GM21447 (cell line): ENCODE measurements around the gene MITF.

Source experiments
- ATAC-seq: cut with Tn5 transposase; IDR thresholded peaks from one replicate; pipeline ENCODE4 v1.9.1; 2021; ENCODE audit not compliant: unreplicated experiment

MITF gene

GRCh38 chr3:69725994-69726571 lies 13.2 kb upstream of the MITF start:
- ATAC-seq = no peak

GRCh38 chr3:69729147-69729919 lies 9.9 kb upstream of the MITF start:
- no peak for ATAC-seq

GRCh38 chr3:69731080-69731479 lies 8.2 kb upstream of the MITF start:
- no peak for ATAC-seq

- no peak for ATAC-seq
These were observed 3.4 kb upstream of the MITF start for GRCh38 chr3:69735893-69736292.

- no peak for ATAC-seq
These were observed 1.9 kb upstream of the MITF start for GRCh38 chr3:69737392-69737791.

- ATAC-seq = no peak
These were observed 949 bp upstream of the MITF start for GRCh38 chr3:69738315-69738714.

GRCh38 chr3:69738859-69739203 lies 433 bp upstream of the MITF start:
- ATAC-seq = no peak

GRCh38 chr3:69740103-69741021 lies 1.1 kb downstream of the MITF start:
- no peak for ATAC-seq

GRCh38 chr3:69741032-69741767 lies 1.9 kb downstream of the MITF start:
- no peak for ATAC-seq

GRCh38 chr3:69742391-69742790 lies 3.1 kb downstream of the MITF start:
- ATAC-seq = no peak

GRCh38 chr3:69743975-69744906 lies 5.0 kb downstream of the MITF start:
- ATAC-seq = no peak

- ATAC-seq = no peak
These were observed 6.2 kb downstream of the MITF start for GRCh38 chr3:69745505-69745904.

GRCh38 chr3:69746119-69746518 lies 6.9 kb downstream of the MITF start:
- no peak for ATAC-seq

GRCh38 chr3:69747511-69748258 lies 8.4 kb downstream of the MITF start:
- no peak for ATAC-seq

- ATAC-seq = no peak
These were observed 9.2 kb downstream of the MITF start for GRCh38 chr3:69748503-69748902.

GRCh38 chr3:69749461-69749860 lies 10.2 kb downstream of the MITF start:
- ATAC-seq = no peak

GRCh38 chr3:69750549-69750948 lies 11.3 kb downstream of the MITF start:
- no peak for ATAC-seq

GRCh38 chr3:69751074-69751476 lies 11.8 kb downstream of the MITF start:
- no peak for ATAC-seq

GRCh38 chr3:69752241-69752640 lies 13.0 kb downstream of the MITF start:
- no peak for ATAC-seq
